HepG2 (cell line): ENCODE data around the gene P3H2. TPM values are rescaled to one million over a fixed set of nuclear protein-coding genes. Genes with fewer than 3 reads are reported as not detected.

ENCODE experiments used
- ATAC-seq: fragments of 200-7000 bp; cut with Tn5 transposase; 3 replicates; pipeline ENCODE4 v1.9.1; 2020; ENCODE audit warnings: mild to moderate bottlenecking, moderate library complexity
- BruUV-seq: library from RNA; stranded (reverse); fragments of 400-500 nt; replicated peaks from 2 replicates; lab custom pipeline; 2021; lab: Mats Ljungman, UMichigan
- CTCF ChIA-PET: fragments of 300-600 bp; formaldehyde crosslinking; extraction: SDS; loops from one replicate; lab custom pipeline; 2021; ENCODE audit warnings: low total read pairs, inconsistent platforms, low intra/inter-chr PET ratio; lab: Yijun Ruan, JAX
- POLR2A ChIA-PET: fragments of 350-600 bp; sonication (Branson Sonifier 250); formaldehyde crosslinking; loops from one replicate; lab custom pipeline; 2020; ENCODE audit warnings: antibody characterized with exemption, inconsistent platforms; lab: Yijun Ruan, JAX
- DNase-seq: peaks from one replicate; pipeline ENCODE4 v3.0.0-alpha.2; 2015; ENCODE audit warnings: low spot score
- FAIRE-seq: peaks from 3 replicates; lab custom pipeline; 2011; peaks lifted over from hg19 to GRCh38; lab: Jason Lieb, UNC
- H2AFZ ChIP-seq: one replicate; pipeline ENCODE4 v1.6.1; 2011; ENCODE audit warnings: low read length, inconsistent platforms
- H3K27ac ChIP-seq: fragments of 300-600 bp; 3 replicates; pipeline ENCODE4 v1.8.0; 2011; ENCODE audit warnings: mixed run types, mild to moderate bottlenecking, mixed read lengths, low read length, inconsistent platforms; ENCODE audit not compliant: insufficient read depth; ENCODE audit errors: extremely low read length
- H3K27me3 ChIP-seq, 2 experiments: fragments of 200-600 bp in 1 of 2; 2 replicates in 1 of 2; 3 replicates in 1 of 2; pipeline versions ENCODE4 v1.6.0 to v1.8.0; 2011; ENCODE audit warnings: low read length in 2 of 2, mild to moderate bottlenecking in 2 of 2, moderate library complexity in 2 of 2, inconsistent platforms in 1 of 2; ENCODE audit not compliant: insufficient read depth in 2 of 2, control insufficient read depth in 1 of 2
- H3K36me3 ChIP-seq, 2 experiments: fragments of 200-600 bp in 1 of 2; replicated peaks in 1 of 2; 2 replicates in 1 of 2; 3 replicates in 1 of 2; pipeline versions ENCODE4 v1.5.1 to v1.8.0; 2011; ENCODE audit warnings: low read length in 2 of 2, inconsistent platforms in 1 of 2; ENCODE audit not compliant: insufficient read depth in 2 of 2, control insufficient read depth in 1 of 2
- H3K4me1 ChIP-seq: 2 replicates; pipeline ENCODE4 v1.5.1; 2012; ENCODE audit warnings: low read length, inconsistent platforms; ENCODE audit not compliant: insufficient read depth
- H3K4me2 ChIP-seq: 2 replicates; pipeline ENCODE4 v1.6.0; 2011; ENCODE audit warnings: low read depth, low read length, inconsistent platforms
- H3K4me3 ChIP-seq, 3 experiments: fragments of 200-600 bp in 1 of 3; sonication (generic), shearing (Covaris generic) in 1 of 3; replicated peaks in 1 of 3; 2 replicates each; pipeline ENCODE4 v1.5.1; 2011 to 2016; ENCODE audit warnings: low read length in 3 of 3, inconsistent platforms in 2 of 3, low read depth in 2 of 3, mild to moderate bottlenecking in 2 of 3, control low read depth in 1 of 3, mixed read lengths in 1 of 3; ENCODE audit not compliant: insufficient read depth in 1 of 3
- H3K79me2 ChIP-seq: one replicate; pipeline ENCODE4 v1.6.1; 2011; ENCODE audit warnings: low read length, inconsistent platforms; ENCODE audit not compliant: insufficient read depth
- H3K9ac ChIP-seq: 2 replicates; pipeline ENCODE4 v1.6.0; 2011; ENCODE audit warnings: mild to moderate bottlenecking, low read depth, low read length, inconsistent platforms; ENCODE audit not compliant: insufficient read depth
- H3K9me3 ChIP-seq: 2 replicates; pipeline ENCODE4 v1.5.1; 2012; ENCODE audit warnings: mild to moderate bottlenecking, low read length
- H4K20me1 ChIP-seq: 2 replicates; pipeline ENCODE4 v1.6.0; 2011; ENCODE audit warnings: inconsistent platforms, mild to moderate bottlenecking, low read length, moderate library complexity; ENCODE audit not compliant: insufficient read depth
- CENPBD1 ChIP-seq: sonication (generic); formaldehyde crosslinking; IDR thresholded peaks from 2 replicates; pipeline ENCODE4 v1.8.0; 2022; ENCODE audit warnings: missing genetic modification reagents, low read depth, mild to moderate bottlenecking, borderline replicate concordance
- HOXD1 ChIP-seq: sonication (generic); formaldehyde crosslinking; IDR thresholded peaks from 2 replicates; pipeline ENCODE4 v1.5.0; 2020; ENCODE audit warnings: missing genetic modification reagents
- KLF13 ChIP-seq: sonication (generic); formaldehyde crosslinking; IDR thresholded peaks from 2 replicates; pipeline ENCODE4 v1.4.0; 2020; ENCODE audit warnings: mild to moderate bottlenecking, missing genetic modification reagents
- MXD4 ChIP-seq: IDR thresholded peaks from 2 replicates; pipeline ENCODE4 v1.6.1; 2016; ENCODE audit warnings: mild to moderate bottlenecking, missing biosample characterization, missing genetic modification reagents
- NR1H2 ChIP-seq: sonication (generic); formaldehyde crosslinking; IDR thresholded peaks from 2 replicates; pipeline ENCODE4 v1.8.1; 2022; ENCODE audit warnings: low read depth, missing genetic modification reagents, borderline replicate concordance
- PREB ChIP-seq: sonication (generic); formaldehyde crosslinking; IDR thresholded peaks from 2 replicates; pipeline ENCODE4 v1.4.0; 2020; ENCODE audit warnings: missing genetic modification reagents
- RNF2 ChIP-seq: fragments of 450-650 bp; conservative IDR thresholded peaks from 2 replicates; pipeline ENCODE4 v1.6.1; 2016; ENCODE audit warnings: low read depth
- SMAD1 ChIP-seq: sonication (generic); formaldehyde crosslinking; IDR thresholded peaks from 2 replicates; pipeline ENCODE4 v1.4.0; 2020; ENCODE audit warnings: missing genetic modification reagents, low read depth, mild to moderate bottlenecking, borderline replicate concordance
- SMYD3 ChIP-seq: sonication (generic); formaldehyde crosslinking; IDR thresholded peaks from 2 replicates; pipeline ENCODE4 v1.8.1; 2023; ENCODE audit warnings: mild to moderate bottlenecking, missing genetic modification reagents
- SOX6 ChIP-seq, 2 experiments: fragments of 450-650 bp in 1 of 2; sonication (generic) in 1 of 2; formaldehyde crosslinking in 1 of 2; IDR thresholded peaks; 2 replicates each; pipeline versions ENCODE4 v1.4.0 to v1.6.1; 2017 to 2020; ENCODE audit warnings: antibody characterized with exemption in 1 of 2, mild to moderate bottlenecking in 1 of 2, missing genetic modification reagents in 1 of 2
- TBX3 ChIP-seq: fragments of 450-650 bp; IDR thresholded peaks from 2 replicates; pipeline ENCODE4 v1.6.1; 2017; ENCODE audit warnings: antibody characterized with exemption, mild to moderate bottlenecking, inconsistent platforms, borderline replicate concordance
- ZFY ChIP-seq: sonication (generic); formaldehyde crosslinking; IDR thresholded peaks from 2 replicates; pipeline ENCODE4 v1.4.0; 2020; ENCODE audit warnings: missing genetic modification reagents
- ZKSCAN8 ChIP-seq: IDR thresholded peaks from 2 replicates; pipeline ENCODE4 v1.6.1; 2016; ENCODE audit warnings: borderline replicate concordance, missing genetic modification reagents, missing compliant biosample characterization
- ZNF3 ChIP-seq: IDR thresholded peaks from 2 replicates; pipeline ENCODE4 v1.7.0; 2017; ENCODE audit warnings: inconsistent platforms
- WGBS: methylation state at CpG from one replicate; pipeline ENCODE4 v1.1.6; 2017; ENCODE audit warnings: low lambda C conversion rate; 5-methylcytosine and 5-hydroxymethylcytosine counted together
- in situ Hi-C: cut with HindIII; loops from 2 replicates; pipeline ENCODE4 v1.10.0; 2017; ENCODE audit warnings: low pct_unique_long_range_greater_than_20kb; ENCODE audit not compliant: extremely low pct_ligation_motif_present
- intact Hi-C: fragments of 100-400 bp; cut with micrococcal nuclease; formaldehyde crosslinking; loops from one replicate; pipeline ENCODE4 v1.10.0; 2022; ENCODE audit not compliant: unreplicated experiment
- polyA plus RNA-seq, 8 experiments: library from polyadenylated mRNA; depleted of rRNA in 3 of 8; stranded (reverse) in 7 of 8; unstranded in 1 of 8; fragments of >200 nt; fragmentation: Illumina TruSeq in 4 of 8; extraction: Trizol in 4 of 8; gene quantifications; 2 replicates each; pipeline versions ENCODE4 v1.2.1 to v1.2.3, GENCODE V29; 2011 to 2016; ENCODE audit warnings: low read depth in 4 of 8, missing spikeins in 1 of 8, mixed read lengths in 1 of 8; ENCODE audit not compliant: insufficient read depth in 1 of 8
- total RNA-seq, 5 experiments: library from RNA; depleted of rRNA; stranded (reverse); fragments of >200 nt; fragmentation: Illumina TruSeq; extraction: Trizol; gene quantifications; 2 replicates each; pipeline ENCODE4 v1.2.3, GENCODE V29; 2016; ENCODE audit warnings: low read depth in 1 of 5

Gene P3H2
- total and polyA plus RNA-seq, 2 of the 13 experiments (the other 11 are each of a cell fraction or from before 2014, with no cell fraction given): not detected

DNA sequence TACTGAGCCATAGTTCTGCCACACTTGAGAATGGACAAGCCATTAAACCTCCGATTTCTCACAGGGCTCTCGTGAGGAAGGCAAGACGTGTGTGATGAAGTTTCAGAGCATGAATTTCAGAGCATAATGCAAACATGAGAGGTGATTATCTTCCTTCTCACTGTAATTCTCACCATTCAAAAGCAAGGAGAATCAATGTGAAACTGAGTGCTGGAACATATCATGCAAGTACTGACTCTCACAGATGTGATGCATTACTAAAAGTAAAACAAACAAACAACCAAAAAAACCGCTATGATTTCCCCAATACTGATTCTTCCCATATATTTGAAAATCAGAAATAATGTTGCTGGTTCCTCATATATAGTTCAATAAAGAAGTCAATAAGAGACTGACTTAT, 23.7 kb downstream of the P3H2 start:
- no peak for DNase-seq
- Histone ChIP-seq H4K20me1 (no peaks in the 10 kb centered on the region), H2AFZ (no peak overlapping the region), H3K9me3 (no peaks in the 10 kb centered on the region), H3K79me2 (no peaks in the 10 kb centered on the region), H3K4me1 (no peaks in the 10 kb centered on the region), H3K27me3 (no peaks in the 10 kb centered on the region), H3K9ac (no peak overlapping the region), H3K27ac (no peak overlapping the region), H3K36me3 (no peaks in the 10 kb centered on the region), H3K4me2 (no peak overlapping the region)
- in situ Hi-C loops (no loop called here), intact Hi-C loops (no loop called here)
- no TSS peak for BruUV-seq
- CTCF ChIA-PET: interaction anchor here (0.6 kb wide), 1 partner anchor 43 kb away, joined by 3 read pairs; no protein-coding TSS in a partner anchor
- POLR2A ChIA-PET: no interaction called here
- WGBS: 11% methylated on average over 4 of the region's 4 CpGs
- no peak for ATAC-seq
- TF ChIP-seq ZFY (CRISPR knock-in tag): no peak
- no peak for TF ChIP-seq RNF2
- no peak for TF ChIP-seq SMYD3 (CRISPR knock-in tag)
- TF ChIP-seq TBX3: no peak
- no peak for TF ChIP-seq SMAD1 (CRISPR knock-in tag)
- TF ChIP-seq ZKSCAN8: no peak
- TF ChIP-seq MXD4: no peak
- TF ChIP-seq CENPBD1 (CRISPR knock-in tag): no peak
- TF ChIP-seq HOXD1 (CRISPR knock-in tag): no peak
- no peak for TF ChIP-seq PREB (CRISPR knock-in tag)
- TF ChIP-seq SOX6 (IDR thresholded peaks at IDR 0.05): no peak
- TF ChIP-seq SOX6 (CRISPR knock-in tag; IDR thresholded peaks at IDR 0.05): no peak
- TF ChIP-seq NR1H2 (CRISPR knock-in tag): no peak
- no peak for TF ChIP-seq KLF13 (CRISPR knock-in tag)
- no peak for TF ChIP-seq ZNF3
- TF ChIP-seq, all 625 proteins: peak for 0
- no peak for FAIRE-seq
- no peak overlapping the region for H3K4me3 ChIP-seq
